PC-9 (cell line): Measurements from ENCODE around the gene PODXL. TPM values are rescaled to one million over a fixed set of nuclear protein-coding genes. Genes with fewer than 3 reads are reported as not detected.
A peak's percentile ranks its signal among the peaks of the same experiment; 100 is the strongest.

ENCODE experiments used
- BruUV-seq: library from RNA; stranded (reverse); fragments of 400-500 nt; replicated peaks from 2 replicates; lab custom pipeline; 2021; lab: Mats Ljungman, UMichigan
- CTCF ChIA-PET: fragments of 300-600 bp; sonication (Branson Sonifier 250); formaldehyde crosslinking; loops from one replicate; lab custom pipeline; 2022; ENCODE audit warnings: antibody characterized with exemption; lab: Charles Lee
- POLR2A ChIA-PET: fragments of 300-600 bp; sonication (Branson Sonifier 250); formaldehyde crosslinking; loops from one replicate; lab custom pipeline; 2022; ENCODE audit warnings: antibody characterized with exemption; ENCODE audit not compliant: unreplicated experiment; lab: Charles Lee
- DNase-seq, 2 experiments: peaks; one replicate each; pipeline versions ENCODE4 v3.0.0 to v3.0.0-alpha.2; 2015 to 2022; ENCODE audit warnings: mixed read lengths in 1 of 2
- H2AFZ ChIP-seq: fragments of 200-600 bp; sonication (generic); 2 replicates; pipeline ENCODE4 v1.8.1; 2017; ENCODE audit warnings: antibody characterized with exemption
- H3F3A ChIP-seq: fragments of 200-600 bp; sonication (generic); 2 replicates; pipeline ENCODE4 v1.8.1; 2017; ENCODE audit warnings: antibody characterized with exemption, mild to moderate bottlenecking, low read depth; ENCODE audit not compliant: insufficient read depth
- H3K27ac ChIP-seq: fragments of 200-600 bp; sonication (generic); 2 replicates; pipeline ENCODE4 v1.6.1; 2016; ENCODE audit warnings: mixed run types
- H3K27me3 ChIP-seq: fragments of 200-600 bp; sonication (generic); 2 replicates; pipeline ENCODE4 v1.6.1; 2016; ENCODE audit warnings: low read depth, mixed run types; ENCODE audit not compliant: insufficient read depth
- H3K36me3 ChIP-seq: fragments of 200-600 bp; sonication (generic); 2 replicates; pipeline ENCODE4 v1.6.1; 2016; ENCODE audit warnings: low read depth, mixed run types
- H3K4me1 ChIP-seq: fragments of 200-600 bp; sonication (generic); replicated peaks from 2 replicates; pipeline ENCODE4 v1.6.1; 2016; ENCODE audit warnings: mixed run types; ENCODE audit not compliant: insufficient read depth
- H3K4me2 ChIP-seq: fragments of 200-600 bp; sonication (generic); 2 replicates; pipeline ENCODE4 v1.6.1; 2017; ENCODE audit warnings: mixed run types
- H3K4me3 ChIP-seq: fragments of 200-600 bp; sonication (generic); 2 replicates; pipeline ENCODE4 v1.6.1; 2016; ENCODE audit warnings: mixed run types
- H3K79me2 ChIP-seq: fragments of 200-600 bp; sonication (generic); 2 replicates; pipeline ENCODE4 v1.6.1; 2017; ENCODE audit warnings: low read depth, mixed run types
- H3K9me2 ChIP-seq: fragments of 200-600 bp; sonication (generic); 2 replicates; pipeline ENCODE4 v1.8.1; 2017; ENCODE audit warnings: mild to moderate bottlenecking; ENCODE audit not compliant: insufficient read depth
- H3K9me3 ChIP-seq: fragments of 200-600 bp; sonication (generic); 2 replicates; pipeline ENCODE4 v1.8.1; 2016; ENCODE audit warnings: low read depth; ENCODE audit not compliant: insufficient read depth
- H4K20me1 ChIP-seq: fragments of 200-600 bp; sonication (generic); 2 replicates; pipeline ENCODE4 v1.8.1; 2017; ENCODE audit not compliant: insufficient read depth
- EZH2 ChIP-seq: fragments of 200-600 bp; sonication (generic); IDR thresholded peaks from 2 replicates; pipeline ENCODE4 v1.8.0; 2017; ENCODE audit warnings: antibody characterized with exemption, low read depth
- intact Hi-C: fragments of 100-400 bp; cut with micrococcal nuclease; formaldehyde crosslinking; loops from one replicate; pipeline ENCODE4 v1.10.0; 2022; ENCODE audit not compliant: unreplicated experiment
- total RNA-seq: library from RNA; stranded (reverse); gene quantifications from 2 replicates; pipeline ENCODE4 v1.2.3, GENCODE V29; 2021
- TF ChIP-seq, protein P1 (sequence below): fragments of 200-600 bp; sonication (generic); conservative IDR thresholded peaks from 2 replicates; pipeline ENCODE4 v1.6.1; 2017; ENCODE audit warnings: mixed run types, antibody characterized with exemption, mild to moderate bottlenecking, moderate library complexity

Gene PODXL
- total RNA-seq, 1 experiment from 2014 or later, result 75.3 TPM

DNA sequence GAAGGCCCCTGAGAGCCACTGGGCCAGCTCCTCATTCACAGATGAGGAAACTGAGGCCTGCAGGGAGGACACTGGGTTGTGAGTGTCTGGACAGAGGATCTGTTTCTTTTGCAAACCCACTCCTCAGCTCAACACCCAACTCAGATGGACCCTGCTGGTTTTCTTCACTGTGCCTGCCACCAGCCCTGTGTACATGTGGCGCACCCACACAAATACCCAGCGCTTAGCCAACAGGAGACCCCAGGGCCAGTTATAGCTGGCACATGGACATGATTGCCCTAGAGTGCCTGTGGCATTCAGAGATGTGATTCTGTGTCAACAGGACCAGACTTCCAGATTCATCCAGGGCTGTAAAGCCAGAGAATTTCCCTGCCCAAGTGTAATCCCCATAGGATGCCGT is 12.4 kb downstream of the PODXL start:
- DNase-seq, result no peak
- H3K4me3 ChIP-seq, result no peak overlapping the region
- H3F3A ChIP-seq, result peaks cover 19% of the 10 kb centered on the region; the same call in 1 of the 2 replicates
- TF ChIP-seq, protein P1, sequence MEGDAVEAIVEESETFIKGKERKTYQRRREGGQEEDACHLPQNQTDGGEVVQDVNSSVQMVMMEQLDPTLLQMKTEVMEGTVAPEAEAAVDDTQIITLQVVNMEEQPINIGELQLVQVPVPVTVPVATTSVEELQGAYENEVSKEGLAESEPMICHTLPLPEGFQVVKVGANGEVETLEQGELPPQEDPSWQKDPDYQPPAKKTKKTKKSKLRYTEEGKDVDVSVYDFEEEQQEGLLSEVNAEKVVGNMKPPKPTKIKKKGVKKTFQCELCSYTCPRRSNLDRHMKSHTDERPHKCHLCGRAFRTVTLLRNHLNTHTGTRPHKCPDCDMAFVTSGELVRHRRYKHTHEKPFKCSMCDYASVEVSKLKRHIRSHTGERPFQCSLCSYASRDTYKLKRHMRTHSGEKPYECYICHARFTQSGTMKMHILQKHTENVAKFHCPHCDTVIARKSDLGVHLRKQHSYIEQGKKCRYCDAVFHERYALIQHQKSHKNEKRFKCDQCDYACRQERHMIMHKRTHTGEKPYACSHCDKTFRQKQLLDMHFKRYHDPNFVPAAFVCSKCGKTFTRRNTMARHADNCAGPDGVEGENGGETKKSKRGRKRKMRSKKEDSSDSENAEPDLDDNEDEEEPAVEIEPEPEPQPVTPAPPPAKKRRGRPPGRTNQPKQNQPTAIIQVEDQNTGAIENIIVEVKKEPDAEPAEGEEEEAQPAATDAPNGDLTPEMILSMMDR, result no peak
- TF ChIP-seq EZH2, result no peak
- POLR2A ChIA-PET, result no interaction called here
- H3K79me2 ChIP-seq, result peaks cover 97% of the 10 kb centered on the region
- H3K4me1 ChIP-seq, result peaks cover 36% of the 10 kb centered on the region
- no TSS peak for BruUV-seq
- CTCF ChIA-PET, result interaction anchor here (1.2 to 1.3 kb wide), 2 partner anchors 21 to 109 kb away, joined by 3 to 4 read pairs; no protein-coding TSS in a partner anchor
- H4K20me1 ChIP-seq, result peaks cover 4% of the 10 kb centered on the region; the same call in 1 of the 2 replicates
- H2AFZ ChIP-seq, result no peak overlapping the region
- H3K9me3 ChIP-seq, result no peaks in the 10 kb centered on the region
- H3K36me3 ChIP-seq, result no peaks in the 10 kb centered on the region; the same call in 1 of the 2 replicates
- H3K27me3 ChIP-seq, result no peaks in the 10 kb centered on the region
- H3K9me2 ChIP-seq, result no peaks in the 10 kb centered on the region
- intact Hi-C loops, result no loop called here
- H3K4me2 ChIP-seq, result no peak overlapping the region
- no peak overlapping the region for H3K27ac ChIP-seq

- CTCF ChIA-PET, result interaction anchor here (1.3 kb wide), 1 partner anchor 21 kb away, joined by 4 read pairs; no protein-coding TSS in a partner anchor
- BruUV-seq, result no TSS peak
- Histone ChIP-seq H3K27ac (no peak overlapping the region), H3F3A (peaks cover 25% of the 10 kb centered on the region; the same call in 1 of the 2 replicates), H2AFZ (no peak overlapping the region), H3K79me2 (peaks cover 90% of the 10 kb centered on the region), H3K9me3 (no peaks in the 10 kb centered on the region), H3K27me3 (no peaks in the 10 kb centered on the region), H3K4me2 (no peak overlapping the region), H4K20me1 (no peaks in the 10 kb centered on the region), H3K4me3 (no peak overlapping the region), H3K36me3 (no peaks in the 10 kb centered on the region), H3K4me1 (peaks cover 43% of the 10 kb centered on the region), H3K9me2 (no peaks in the 10 kb centered on the region)
- POLR2A ChIA-PET, result no interaction called here
- DNase-seq, result no peak
- intact Hi-C loops, result no loop called here
- TF ChIP-seq EZH2, result no peak
- TF ChIP-seq, protein P1, result no peak
Observed at GRCh38 chr7:131543298-131543697, 13.1 kb downstream of the PODXL start.

- intact Hi-C loops, result no loop called here
- Histone ChIP-seq H2AFZ (no peak overlapping the region), H3K27ac (peak overlapping the region; percentile 83)
Observed at GRCh38 chr7:131540491-131541162, 15.8 kb downstream of the PODXL start.

More at GRCh38 chr7:131540491-131541162, 15.8 kb downstream of the PODXL start:
- peaks cover 90% of the 10 kb centered on the region for H3K79me2 ChIP-seq
- H3K9me3 ChIP-seq, result no peaks in the 10 kb centered on the region
- ChIA-PET CTCF (interaction anchor here (0.6 kb wide), 1 partner anchor 52 kb away, joined by 3 read pairs; no protein-coding TSS in a partner anchor), POLR2A (no interaction called here)
- H3K27me3 ChIP-seq, result no peaks in the 10 kb centered on the region
- DNase-seq, result no peak
- H3K4me1 ChIP-seq, result peaks cover 54% of the 10 kb centered on the region
- peaks cover 5% of the 10 kb centered on the region; the same call in 1 of the 2 replicates for H3K36me3 ChIP-seq
- H3K9me2 ChIP-seq, result no peaks in the 10 kb centered on the region
- BruUV-seq, result no TSS peak
- H3K4me3 ChIP-seq, result no peak overlapping the region
- no peaks in the 10 kb centered on the region for H4K20me1 ChIP-seq
- no peak for TF ChIP-seq EZH2
- TF ChIP-seq, protein P1, result no peak
- no peak overlapping the region for H3K4me2 ChIP-seq
- peaks cover 32% of the 10 kb centered on the region; the same call in 1 of the 2 replicates for H3F3A ChIP-seq
